Measurements from ENCODE around the gene KRT24.

GRCh38 chr17:40697297-40697696, 6.3 kb downstream of the KRT24 start:
- TF ChIP-seq POLR2AphosphoS5 (IDR thresholded peaks at IDR 0.05) (no peak), CTCF (IDR thresholded peaks at IDR 0.05) (no peak)

All from gastroesophageal sphincter (tissue), 3 donors.